Measurements from ENCODE around the gene DPP6. TPM values are rescaled to one million over a fixed set of nuclear protein-coding genes. Genes with fewer than 3 reads are reported as not detected.

DPP6 gene
- total and polyA plus RNA-seq, 9 of the 15 experiments (the other 6 are each of a cell fraction or from before 2014, with no cell fraction given) = not detected

GRCh38 chr7:154872811-154873499 lies 820.8 kb downstream of the DPP6 start:
- H3K36me3 ChIP-seq (ENCODE audit: control insufficient read depth, insufficient read depth, low read length) = no peaks in the 10 kb centered on the region
- no peak overlapping the region for H3K27ac ChIP-seq (ENCODE audit: extremely low read depth, low read depth, low read length)
- no peak overlapping the region for H3K9ac ChIP-seq (ENCODE audit: insufficient read depth in 1 of 2, low read depth in 2 of 2, low read length in 2 of 2)
- H3K9me3 ChIP-seq (replicated peaks; ENCODE audit: control insufficient read depth, insufficient read depth, low read depth, low read length) = no peaks in the 10 kb centered on the region
- peaks cover 11% of the 10 kb centered on the region; the same call in 1 of the 2 replicates for H4K20me1 ChIP-seq (replicated peaks; ENCODE audit: control insufficient read depth, insufficient read depth, low read length)
- H3K4me2 ChIP-seq (ENCODE audit: insufficient read depth, low read length) = no peak overlapping the region
- TF ChIP-seq ELK3 (CRISPR knock-in tag; IDR thresholded peaks at IDR 0.05) (no peak), WHSC1 (IDR thresholded peaks at IDR 0.05; ENCODE audit: low read length) (no peak), ZNF23 (CRISPR knock-in tag; IDR thresholded peaks at IDR 0.05) (no peak), CC2D1A (IDR thresholded peaks at IDR 0.05) (no peak), CBFA2T2 (conservative IDR thresholded peaks at IDR 0.05) (no peak), NCOR1 (IDR thresholded peaks at IDR 0.05) (no peak), THRAP3 (IDR thresholded peaks at IDR 0.05; ENCODE audit: borderline replicate concordance) (no peak), MXI1 (IDR thresholded peaks at IDR 0.05; ENCODE audit: low read depth, low read length) (no peak), MTA3 (IDR thresholded peaks at IDR 0.05; ENCODE audit: borderline replicate concordance) (no peak), SREBF2 (CRISPR knock-in tag; IDR thresholded peaks at IDR 0.05) (no peak)
- no peak overlapping the region for H3K4me3 ChIP-seq
- POLR2A ChIA-PET = interaction anchor here (0.7 kb wide), 1 partner anchor 96 kb away, joined by 3 read pairs; no protein-coding TSS in a partner anchor
- 0% methylated on average over 18 of the region's 18 CpGs for WGBS (ENCODE audit: insufficient coverage, low coverage, missing lambda C conversion rate)
- peaks cover 0 to 4% of the 10 kb centered on the region in 2 experiments; a peak in 1 of 5 replicates for H3K4me1 ChIP-seq (replicated peaks in 1 of 2; ENCODE audit: control insufficient read depth in 2 of 2, insufficient read depth in 2 of 2, low read length in 2 of 2)
- no peak overlapping the region for H2AFZ ChIP-seq (ENCODE audit: low read depth, low read length)
- no peak for FAIRE-seq
- peaks cover 76 to 90% of the 10 kb centered on the region in 2 experiments for H3K27me3 ChIP-seq (ENCODE audit: control insufficient read depth in 2 of 2, insufficient read depth in 2 of 2, low read length in 2 of 2)
- in situ Hi-C loops (cut with MboI) = no loop called here
- CTCF ChIA-PET (ENCODE audit: low intra/inter-chr PET ratio) = no interaction called here
- no peak for DNase-seq (ENCODE audit: extremely low read depth in 1 of 4, low spot score in 3 of 4)
- no peaks in the 10 kb centered on the region for H3K79me2 ChIP-seq (ENCODE audit: control insufficient read depth, insufficient read depth, low read length)
- intact Hi-C loops (cut with micrococcal nuclease) = no loop called here
- no TSS peak for BruUV-seq (replicated peaks)
- no peak for ATAC-seq
- H3K9me1 ChIP-seq (ENCODE audit: control insufficient read depth, insufficient read depth, low read length) = no peaks in the 10 kb centered on the region
